GM12872 (cell line): ENCODE results near the gene NTN1.

ENCODE experiments used
- TF ChIP-seq, protein P1 (sequence below): IDR thresholded peaks from 3 replicates; pipeline ENCODE4 v1.5.1; 2011; ENCODE audit warnings: low read depth, mild to moderate bottlenecking, low read length, moderate library complexity; ENCODE audit not compliant: insufficient read depth

Gene NTN1

DNA sequence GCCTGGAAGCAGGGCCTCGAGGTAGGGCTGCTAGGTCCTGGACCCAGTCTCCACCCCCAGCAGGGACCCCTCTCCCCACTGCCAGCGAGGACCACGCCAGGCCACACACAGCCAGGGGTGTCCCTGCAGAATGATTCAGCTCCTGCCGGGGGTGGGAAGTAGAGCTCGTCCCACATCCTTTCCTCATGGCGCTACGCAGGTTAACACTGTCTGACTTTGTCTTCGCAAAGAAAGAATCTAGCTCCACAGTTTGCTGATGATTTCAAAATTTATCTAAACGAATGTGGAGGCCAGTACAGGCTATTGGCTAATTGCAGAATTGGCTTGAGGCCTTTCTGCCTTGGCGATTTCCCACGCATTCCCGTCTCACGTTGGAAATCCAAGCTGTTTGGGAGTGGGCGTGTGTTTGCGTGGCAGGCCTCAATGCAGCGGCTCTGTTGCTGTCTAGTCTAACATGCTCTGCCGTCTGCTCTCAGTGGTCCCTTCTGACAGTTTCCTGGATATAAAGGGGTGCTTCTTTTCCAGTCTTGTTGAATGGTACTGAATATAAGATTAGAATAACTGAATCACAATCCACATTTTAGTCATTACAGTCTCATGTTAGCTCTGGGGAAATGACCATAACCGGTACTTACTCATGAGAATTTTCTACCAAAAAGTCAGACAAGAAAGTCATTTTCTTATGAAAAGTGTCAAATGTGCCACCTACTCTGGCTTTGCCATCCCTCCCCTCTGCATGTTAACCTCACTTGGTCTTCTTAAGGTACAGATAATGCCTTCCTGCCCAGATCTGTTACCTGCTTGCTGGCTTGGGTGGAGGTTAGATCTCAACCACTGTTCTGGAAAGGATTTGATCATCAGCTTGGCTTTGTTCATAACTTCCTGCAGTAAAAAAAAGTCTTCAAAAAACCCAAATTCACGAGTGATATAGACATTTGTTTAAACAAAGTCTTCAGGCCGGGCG, 252.4 kb downstream of the NTN1 start:
- TF ChIP-seq, protein P1, sequence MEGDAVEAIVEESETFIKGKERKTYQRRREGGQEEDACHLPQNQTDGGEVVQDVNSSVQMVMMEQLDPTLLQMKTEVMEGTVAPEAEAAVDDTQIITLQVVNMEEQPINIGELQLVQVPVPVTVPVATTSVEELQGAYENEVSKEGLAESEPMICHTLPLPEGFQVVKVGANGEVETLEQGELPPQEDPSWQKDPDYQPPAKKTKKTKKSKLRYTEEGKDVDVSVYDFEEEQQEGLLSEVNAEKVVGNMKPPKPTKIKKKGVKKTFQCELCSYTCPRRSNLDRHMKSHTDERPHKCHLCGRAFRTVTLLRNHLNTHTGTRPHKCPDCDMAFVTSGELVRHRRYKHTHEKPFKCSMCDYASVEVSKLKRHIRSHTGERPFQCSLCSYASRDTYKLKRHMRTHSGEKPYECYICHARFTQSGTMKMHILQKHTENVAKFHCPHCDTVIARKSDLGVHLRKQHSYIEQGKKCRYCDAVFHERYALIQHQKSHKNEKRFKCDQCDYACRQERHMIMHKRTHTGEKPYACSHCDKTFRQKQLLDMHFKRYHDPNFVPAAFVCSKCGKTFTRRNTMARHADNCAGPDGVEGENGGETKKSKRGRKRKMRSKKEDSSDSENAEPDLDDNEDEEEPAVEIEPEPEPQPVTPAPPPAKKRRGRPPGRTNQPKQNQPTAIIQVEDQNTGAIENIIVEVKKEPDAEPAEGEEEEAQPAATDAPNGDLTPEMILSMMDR: no peak

DNA sequence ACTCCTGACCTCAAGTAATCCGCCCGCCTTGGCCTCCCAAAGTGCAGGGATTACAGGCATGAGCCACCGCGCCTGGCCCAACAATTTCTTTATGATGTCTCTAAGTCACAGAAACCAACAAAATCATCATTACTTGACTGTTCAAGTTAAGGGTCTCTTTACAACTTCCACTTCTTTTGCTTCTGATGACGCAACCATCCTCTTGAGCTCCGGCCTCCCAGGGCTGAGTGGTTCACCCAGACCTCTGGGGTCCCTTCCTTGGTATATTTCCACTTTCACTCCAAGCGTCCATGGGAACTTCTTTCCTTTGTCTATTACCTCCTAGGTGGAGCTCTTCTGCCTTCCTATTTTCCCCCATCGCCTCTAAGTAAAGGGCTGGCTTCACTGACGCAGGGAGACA, 253.7 kb downstream of the NTN1 start:
- TF ChIP-seq, protein P1: no peak

DNA sequence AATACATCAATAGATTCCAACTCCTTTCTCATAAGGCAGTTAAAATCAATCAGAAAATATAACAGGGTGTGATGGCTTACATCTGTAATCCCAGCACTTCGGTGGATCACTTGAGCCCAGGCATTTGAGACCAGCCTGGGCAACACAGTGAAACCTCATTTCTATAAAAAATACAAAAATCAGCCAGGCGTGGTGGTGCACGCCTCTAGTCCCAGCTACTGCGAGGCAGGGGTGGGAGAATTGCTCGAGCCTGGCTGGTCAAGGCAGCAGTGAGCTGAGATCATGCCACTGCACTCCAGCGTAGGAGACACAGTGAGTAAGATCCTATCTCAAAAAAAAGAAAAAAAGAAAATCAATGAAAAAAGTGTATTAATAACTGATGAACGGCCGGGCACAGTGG, 258.6 kb downstream of the NTN1 start:
- TF ChIP-seq, protein P1: no peak

DNA sequence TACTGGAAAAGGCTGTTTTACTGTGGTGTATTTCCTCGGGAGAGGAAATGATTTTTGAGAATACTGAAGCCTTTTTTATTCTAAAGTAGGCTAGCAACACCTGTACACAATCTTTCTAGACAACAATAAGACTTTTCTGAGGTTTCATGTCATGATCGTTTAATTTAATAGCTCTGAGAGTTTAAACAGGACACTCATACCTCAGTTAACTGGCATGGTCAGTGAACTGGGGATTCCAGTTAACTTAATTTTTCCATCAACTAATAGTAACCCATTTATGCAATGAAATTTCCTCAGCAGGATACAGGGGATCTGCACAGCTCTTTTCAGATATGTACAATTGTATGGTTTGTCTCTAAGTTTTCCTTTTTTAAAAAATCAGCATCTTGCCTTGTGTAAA, 262.6 kb downstream of the NTN1 start:
- TF ChIP-seq, protein P1: no peak

DNA sequence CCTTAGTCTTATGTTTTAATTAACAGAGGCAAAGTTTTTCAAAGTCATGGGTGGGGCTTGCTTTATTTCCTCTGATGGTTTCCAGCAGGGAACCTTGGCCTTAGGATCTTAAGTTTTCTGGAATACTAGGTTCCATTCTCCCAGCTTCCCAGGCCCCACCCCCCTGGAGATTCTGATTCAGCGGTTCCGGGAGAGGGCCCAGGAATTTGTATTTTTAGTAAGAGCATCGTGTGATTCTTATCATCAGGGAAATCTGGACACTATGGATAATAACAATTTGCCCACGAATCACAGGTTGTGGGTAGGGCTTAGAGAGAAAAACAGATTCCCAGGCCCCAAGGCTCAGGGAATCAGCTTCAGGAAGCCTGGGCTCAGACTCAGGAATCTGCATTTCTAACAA, 263.6 kb downstream of the NTN1 start:
- TF ChIP-seq, protein P1: no peak

DNA sequence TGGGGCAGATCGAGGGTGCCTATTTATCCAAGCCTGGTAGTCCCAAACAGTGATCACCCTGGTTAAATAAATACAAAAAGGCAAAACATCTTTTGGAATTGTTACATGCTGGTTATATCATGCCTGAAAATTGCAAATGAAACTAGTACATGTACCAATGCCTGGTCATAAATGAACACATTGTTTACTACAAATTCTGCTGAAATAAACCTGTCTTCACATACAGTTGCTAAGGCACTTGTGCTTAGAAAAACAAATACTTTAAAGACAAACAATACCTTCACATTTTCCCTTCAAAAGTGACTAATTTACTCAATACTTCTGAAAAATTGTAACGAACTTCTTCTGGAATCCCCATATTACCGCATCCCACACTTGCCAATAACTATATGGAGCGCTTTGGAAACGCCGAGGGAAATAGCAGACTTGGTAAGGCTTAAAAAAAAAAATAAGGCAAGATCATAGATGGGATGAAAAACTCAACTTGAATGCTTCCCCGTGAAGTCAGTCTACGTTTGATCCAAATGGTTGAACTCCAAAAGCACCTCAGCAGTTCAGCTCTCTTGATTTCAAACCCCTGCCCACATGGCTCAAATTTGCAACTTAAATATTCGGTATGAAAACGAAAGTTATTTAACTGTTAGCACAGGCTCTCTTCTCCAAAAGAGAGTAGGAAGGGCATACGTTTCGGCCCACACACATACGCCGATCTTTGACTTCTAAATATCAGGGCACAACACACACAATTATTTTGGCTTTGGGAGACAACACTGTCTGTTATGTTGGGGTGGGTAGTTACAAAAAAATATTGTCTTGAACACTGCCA, 264.5 kb downstream of the NTN1 start:
- TF ChIP-seq, protein P1: no peak

DNA sequence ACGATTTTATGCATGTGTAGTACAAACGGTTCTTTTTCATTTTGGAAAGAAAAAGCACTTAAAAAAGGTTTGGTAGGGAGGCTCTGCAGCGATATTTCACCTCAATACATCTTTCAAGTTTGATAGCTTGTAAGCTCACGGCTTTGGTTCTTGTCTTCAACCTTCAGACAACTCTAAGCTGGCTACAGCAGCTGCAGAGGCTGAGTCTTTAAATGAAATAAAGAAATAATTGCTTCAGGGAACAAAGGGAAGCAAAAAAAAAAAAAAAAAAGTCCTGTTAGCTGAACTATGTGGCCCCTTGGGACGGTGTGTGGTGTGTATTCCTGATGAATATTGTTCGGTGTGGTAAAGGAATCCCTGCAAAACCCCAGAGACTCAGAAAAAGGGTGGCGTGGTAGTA, 265.1 kb downstream of the NTN1 start:
- TF ChIP-seq, protein P1: no peak
